Esophagus muscularis mucosa (tissue), 4 donors: Measurements from ENCODE around the gene ICAM1. TPM values are rescaled to one million over a fixed set of nuclear protein-coding genes. Genes with fewer than 3 reads are reported as not detected.

Experiments used
- DNase-seq: peaks from one replicate; pipeline ENCODE4 v3.0.0-alpha.2; 2017; ENCODE audit errors: extremely low spot score
- H3K27ac ChIP-seq, 4 donors: fragments of 200-600 bp; sonication (generic); replicated peaks in 1 of 4; 1 replicate in 3 of 4; 2 replicates in 1 of 4; pipeline ENCODE4 v1.5.1; 2016 to 2019; ENCODE audit warnings: mild to moderate bottlenecking in 1 of 4
- H3K27me3 ChIP-seq, 4 donors: fragments of 200-600 bp; sonication (generic); one replicate each; pipeline versions ENCODE4 v1.5.1 to v1.6.0; 2016 to 2019
- H3K36me3 ChIP-seq, 4 donors: fragments of 200-600 bp; sonication (generic); one replicate each; pipeline ENCODE4 v1.5.1; 2016 to 2019
- H3K4me1 ChIP-seq, 4 donors: fragments of 200-600 bp; sonication (generic); one replicate each; pipeline ENCODE4 v1.5.1; 2016 to 2019
- H3K4me3 ChIP-seq, 4 donors: fragments of 200-600 bp; sonication (generic); 1 replicate in 2 of 4; 2 replicates in 2 of 4; pipeline ENCODE4 v1.5.1; 2016 to 2019; ENCODE audit warnings: mild to moderate bottlenecking in 4 of 4, moderate library complexity in 1 of 4
- H3K9me3 ChIP-seq, 4 donors: fragments of 200-600 bp; sonication (generic); 1 replicate in 3 of 4; 2 replicates in 1 of 4; pipeline ENCODE4 v1.5.1; 2016 to 2019
- EP300 ChIP-seq: sonication (generic); formaldehyde crosslinking; IDR thresholded peaks from one replicate; pipeline ENCODE4 v1.6.1; 2017; ENCODE audit warnings: antibody characterized with exemption
- POLR2A ChIP-seq: fragments of 450-650 bp; IDR thresholded peaks from one replicate; pipeline ENCODE4 v1.6.1; 2017; ENCODE audit warnings: antibody characterized with exemption, moderate library complexity, mild to moderate bottlenecking, low read depth
- POLR2AphosphoS5 ChIP-seq, 2 donors: sonication (generic); formaldehyde crosslinking; IDR thresholded peaks; one replicate each; pipeline ENCODE4 v1.6.1; 2017; ENCODE audit warnings: antibody characterized with exemption in 2 of 2
- WGBS: methylation state at CpG from one replicate; pipeline ENCODE4 v1.1.5; 2018; 5-methylcytosine and 5-hydroxymethylcytosine counted together
- intact Hi-C: fragments of 100-400 bp; cut with DNase I; formaldehyde crosslinking; loops from one replicate; pipeline ENCODE4 v1.15.1; 2023
- total RNA-seq, 4 donors: library from RNA; depleted of rRNA; stranded (reverse); fragments of >200 nt; gene quantifications; one replicate each; pipeline versions ENCODE4 v1.1.0 to v1.2.1, GENCODE V29; 2016
- TF ChIP-seq, protein P1 (sequence below), 3 experiments: fragments of 200-600 bp in 2 of 3; fragments of 450-650 bp in 1 of 3; sonication (generic) in 2 of 3; IDR thresholded peaks; one replicate each; pipeline ENCODE4 v1.5.1; 2017 to 2019; ENCODE audit warnings: antibody characterized with exemption in 3 of 3, mild to moderate bottlenecking in 2 of 3, moderate library complexity in 1 of 3

ICAM1 gene
- total RNA-seq, 4 donors from 2014 or later = 15.8 to 63.5 (median 18.4) TPM

GRCh38 chr19:10258080-10258710 lies 12.7 kb upstream of the ICAM1 start:
- WGBS = 90% methylated on average over 7 of the region's 18 CpGs
- Histone ChIP-seq H3K27me3 (no peaks in the 10 kb centered on the region), H3K36me3 (peaks cover 31 to 66% (median 59%) of the 10 kb centered on the region in 4 donors), H3K4me1 (peaks cover 0 to 17% (median 15%) of the 10 kb centered on the region in 4 donors), H3K9me3 (no peaks in the 10 kb centered on the region), H3K27ac (no peak overlapping the region), H3K4me3 (no peak overlapping the region)
- intact Hi-C loops = loop anchor here (10.0 kb wide), 1 partner anchor 153 kb away; the partner anchor contains the start of genes ANGPTL6 and PPAN
- DNase-seq = no peak
- no peak for TF ChIP-seq POLR2A
- TF ChIP-seq POLR2AphosphoS5 (IDR thresholded peaks at IDR 0.05) = no peak
- TF ChIP-seq EP300 = no peak
- TF ChIP-seq, protein P1, sequence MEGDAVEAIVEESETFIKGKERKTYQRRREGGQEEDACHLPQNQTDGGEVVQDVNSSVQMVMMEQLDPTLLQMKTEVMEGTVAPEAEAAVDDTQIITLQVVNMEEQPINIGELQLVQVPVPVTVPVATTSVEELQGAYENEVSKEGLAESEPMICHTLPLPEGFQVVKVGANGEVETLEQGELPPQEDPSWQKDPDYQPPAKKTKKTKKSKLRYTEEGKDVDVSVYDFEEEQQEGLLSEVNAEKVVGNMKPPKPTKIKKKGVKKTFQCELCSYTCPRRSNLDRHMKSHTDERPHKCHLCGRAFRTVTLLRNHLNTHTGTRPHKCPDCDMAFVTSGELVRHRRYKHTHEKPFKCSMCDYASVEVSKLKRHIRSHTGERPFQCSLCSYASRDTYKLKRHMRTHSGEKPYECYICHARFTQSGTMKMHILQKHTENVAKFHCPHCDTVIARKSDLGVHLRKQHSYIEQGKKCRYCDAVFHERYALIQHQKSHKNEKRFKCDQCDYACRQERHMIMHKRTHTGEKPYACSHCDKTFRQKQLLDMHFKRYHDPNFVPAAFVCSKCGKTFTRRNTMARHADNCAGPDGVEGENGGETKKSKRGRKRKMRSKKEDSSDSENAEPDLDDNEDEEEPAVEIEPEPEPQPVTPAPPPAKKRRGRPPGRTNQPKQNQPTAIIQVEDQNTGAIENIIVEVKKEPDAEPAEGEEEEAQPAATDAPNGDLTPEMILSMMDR (IDR thresholded peaks at IDR 0.05) = no peak

DNA sequence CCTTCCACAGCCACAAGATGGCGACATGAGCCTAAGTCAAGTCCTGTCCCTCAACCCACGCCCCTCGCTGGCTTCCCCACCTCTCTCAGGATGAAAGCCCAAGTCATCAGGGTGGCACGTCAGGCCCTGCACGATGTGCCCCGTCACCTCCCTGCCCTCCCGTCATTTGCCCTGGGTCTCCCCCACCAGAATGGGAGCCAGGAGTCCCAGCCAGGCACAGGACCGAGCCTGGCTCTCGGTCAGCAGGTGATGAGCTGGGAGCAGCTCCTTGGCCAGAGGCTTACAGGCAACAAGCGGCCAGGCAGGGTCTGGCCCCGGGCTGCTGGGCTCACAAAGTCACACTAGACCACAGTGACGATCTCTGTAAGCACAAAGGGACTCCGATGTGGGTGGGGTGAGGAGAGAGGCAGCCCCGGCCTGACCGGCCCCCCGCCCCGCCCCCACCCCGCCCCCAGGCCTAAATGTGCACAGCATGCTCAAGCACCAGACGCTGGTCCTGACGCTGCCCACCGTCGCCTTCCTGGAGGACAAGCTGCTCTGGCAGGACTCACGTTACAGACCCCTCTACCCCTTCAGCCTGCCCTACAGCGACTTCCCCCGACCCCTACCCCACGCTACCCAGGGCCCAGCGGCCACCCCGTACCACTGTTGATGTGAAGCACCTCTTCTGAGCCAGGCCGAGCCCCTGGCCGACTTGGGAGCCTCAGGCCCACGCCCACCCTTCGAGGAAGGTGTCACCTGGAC lies 11.6 kb upstream of the ICAM1 start:
- Histone ChIP-seq H3K27ac (peak overlapping the region in 1 of 4 donors; percentile 34), H3K4me1 (peaks cover 0 to 8% (median 7%) of the 10 kb centered on the region in 4 donors), H3K9me3 (no peaks in the 10 kb centered on the region), H3K27me3 (no peaks in the 10 kb centered on the region), H3K36me3 (peaks cover 31 to 57% (median 53%) of the 10 kb centered on the region in 4 donors), H3K4me3 (no peak overlapping the region)
- TF ChIP-seq POLR2A (no peak), EP300 (no peak), POLR2AphosphoS5 (IDR thresholded peaks at IDR 0.05) (peak in 1 of 2 donors; percentile 18)
- TF ChIP-seq, protein P1 (IDR thresholded peaks at IDR 0.05) = peak; percentile 54 to 67 (median 65)
- 49% methylated on average over 23 of the region's 32 CpGs for WGBS
- DNase-seq = no peak
- intact Hi-C loops = loop anchor here (10.0 kb wide), 1 partner anchor 155 kb away; the partner anchor contains the start of genes ANGPTL6 and PPAN

DNA sequence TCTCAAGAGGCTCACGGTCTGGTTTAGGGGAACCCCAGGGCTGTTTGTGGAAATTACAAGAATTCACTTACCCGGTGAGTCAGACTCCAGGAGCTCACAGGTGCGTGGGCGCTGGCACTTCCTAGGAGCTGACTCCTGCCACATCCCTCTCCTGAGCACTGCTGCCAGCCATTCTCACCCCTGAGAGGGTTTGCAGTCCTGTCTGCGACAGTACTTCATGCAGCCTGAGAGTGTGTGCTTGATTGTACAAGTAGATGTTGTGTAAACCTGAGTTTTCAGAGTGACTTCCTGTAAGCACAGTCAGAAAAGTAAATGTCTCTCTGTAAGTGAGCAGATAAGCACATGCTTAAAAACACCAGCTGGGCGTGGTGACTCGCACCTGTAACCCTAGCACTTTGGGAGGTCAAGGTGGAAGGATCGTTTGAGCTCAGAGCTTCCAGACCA lies 10.8 kb upstream of the ICAM1 start:
- 76% methylated on average over 8 of the region's 8 CpGs for WGBS
- peaks cover 31 to 49% (median 45%) of the 10 kb centered on the region in 4 donors for H3K36me3 ChIP-seq
- intact Hi-C loops = no loop called here

GRCh38 chr19:10262771-10263170 lies 8.1 kb upstream of the ICAM1 start:
- intact Hi-C loops = no loop called here
- peaks cover 6 to 16% (median 7%) of the 10 kb centered on the region in 4 donors for H3K4me1 ChIP-seq
- no peaks in the 10 kb centered on the region for H3K9me3 ChIP-seq
- H3K4me3 ChIP-seq = no peak overlapping the region
- 80% methylated on average over 7 of the region's 7 CpGs for WGBS
- no peaks in the 10 kb centered on the region for H3K27me3 ChIP-seq
- no peak overlapping the region for H3K27ac ChIP-seq
- TF ChIP-seq POLR2AphosphoS5 (IDR thresholded peaks at IDR 0.05) (no peak), EP300 (no peak), POLR2A (no peak)
- TF ChIP-seq, protein P1 (IDR thresholded peaks at IDR 0.05) = no peak
- no peak for DNase-seq
- H3K36me3 ChIP-seq = peaks cover 10 to 23% (median 20%) of the 10 kb centered on the region in 4 donors

More for the DNA sequence above, 10.8 kb upstream of the ICAM1 start:
- Histone ChIP-seq H3K9me3 (no peaks in the 10 kb centered on the region), H3K4me1 (peaks cover 0 to 8% (median 7%) of the 10 kb centered on the region in 4 donors), H3K27me3 (no peaks in the 10 kb centered on the region), H3K27ac (no peak overlapping the region), H3K4me3 (no peak overlapping the region)
- DNase-seq = no peak
- TF ChIP-seq EP300 (no peak), POLR2AphosphoS5 (IDR thresholded peaks at IDR 0.05) (no peak), POLR2A (no peak)
- TF ChIP-seq, protein P1 (IDR thresholded peaks at IDR 0.05) = no peak
